GM23338 (cell line): ENCODE data around the gene ZBTB49. TPM values are rescaled to one million over a fixed set of nuclear protein-coding genes. Genes with fewer than 3 reads are reported as not detected.

Source experiments
- ATAC-seq: fragments of 200-7000 bp; cut with Tn5 transposase; 3 replicates; pipeline ENCODE4 v1.9.1; 2020
- DNase-seq: peaks from one replicate; pipeline ENCODE4 v3.0.0-alpha.2; 2015; ENCODE audit warnings: low spot score
- H2AFZ ChIP-seq: fragments of 200-600 bp; sonication (generic); 2 replicates; pipeline ENCODE4 v1.8.0; 2016; ENCODE audit warnings: antibody characterized with exemption, mild to moderate bottlenecking, moderate library complexity
- H3F3A ChIP-seq: fragments of 200-600 bp; sonication (generic); replicated peaks from 2 replicates; pipeline ENCODE4 v1.8.0; 2017; ENCODE audit warnings: antibody characterized with exemption, mixed run types, low read depth
- H3K27ac ChIP-seq: fragments of 200-600 bp; sonication (generic); 2 replicates; pipeline ENCODE4 v1.6.1; 2016; ENCODE audit warnings: low read depth
- H3K27me3 ChIP-seq: fragments of 200-600 bp; sonication (generic); 2 replicates; pipeline ENCODE4 v1.8.0; 2016; ENCODE audit warnings: mild to moderate bottlenecking, mixed run types, moderate library complexity; ENCODE audit not compliant: insufficient read depth
- H3K36me3 ChIP-seq: fragments of 200-600 bp; sonication (generic); 2 replicates; pipeline ENCODE4 v1.8.0; 2016; ENCODE audit warnings: mild to moderate bottlenecking; ENCODE audit not compliant: insufficient read depth
- H3K4me1 ChIP-seq: fragments of 200-600 bp; sonication (generic); 2 replicates; pipeline ENCODE4 v1.8.0; 2016; ENCODE audit warnings: mild to moderate bottlenecking, moderate library complexity; ENCODE audit not compliant: insufficient read depth
- H3K4me2 ChIP-seq: fragments of 200-600 bp; sonication (generic); 2 replicates; pipeline ENCODE4 v1.7.1; 2017; ENCODE audit warnings: mixed run types
- H3K4me3 ChIP-seq: fragments of 200-600 bp; sonication (generic); 2 replicates; pipeline ENCODE4 v1.6.1; 2016; ENCODE audit warnings: mixed run types
- H3K79me2 ChIP-seq: fragments of 200-600 bp; sonication (generic); replicated peaks from 2 replicates; pipeline ENCODE4 v1.8.0; 2017; ENCODE audit warnings: mild to moderate bottlenecking; ENCODE audit not compliant: insufficient read depth
- H3K9me2 ChIP-seq: fragments of 200-600 bp; sonication (generic); 2 replicates; pipeline ENCODE4 v1.8.0; 2017; ENCODE audit not compliant: insufficient read depth
- H4K20me1 ChIP-seq: fragments of 200-600 bp; sonication (generic); replicated peaks from 2 replicates; pipeline ENCODE4 v1.8.0; 2017; ENCODE audit warnings: mild to moderate bottlenecking; ENCODE audit not compliant: insufficient read depth
- H3K27ac Mint-ChIP-seq: 2 replicates; pipeline ENCODE4 v1.8.0; 2020; ENCODE audit warnings: inconsistent platforms, mild to moderate bottlenecking, moderate library complexity, mixed read lengths
- H3K27me3 Mint-ChIP-seq: 3 replicates; pipeline ENCODE4 v1.8.0; 2022; ENCODE audit warnings: low read depth, mild to moderate bottlenecking, moderate library complexity, mixed read lengths, inconsistent platforms; ENCODE audit not compliant: insufficient read depth, poor library complexity
- H3K36me3 Mint-ChIP-seq: 3 replicates; pipeline ENCODE4 v1.8.0; 2021; ENCODE audit warnings: low read depth, mild to moderate bottlenecking, inconsistent platforms, moderate library complexity, mixed read lengths
- H3K4me1 Mint-ChIP-seq: 3 replicates; pipeline ENCODE4 v1.8.0; 2020; ENCODE audit warnings: mild to moderate bottlenecking, inconsistent platforms, mixed read lengths
- H3K4me3 Mint-ChIP-seq: 3 replicates; pipeline ENCODE4 v1.8.0; 2021; ENCODE audit warnings: moderate library complexity, mild to moderate bottlenecking, inconsistent platforms, mixed read lengths
- H3K9me3 Mint-ChIP-seq: 3 replicates; pipeline ENCODE4 v1.8.0; 2020; ENCODE audit warnings: moderate library complexity, mild to moderate bottlenecking, inconsistent platforms, mixed read lengths
- CREB1 ChIP-seq: fragments of 250-450 bp; sonication (Bioruptor Pico); IDR thresholded peaks from 2 replicates; pipeline ENCODE4 v1.5.0; 2020; ENCODE audit warnings: low read depth, mild to moderate bottlenecking, moderate library complexity
- polyA plus RNA-seq: library from polyadenylated mRNA; unstranded; fragments of >200 nt; fragmentation: Nextera tagmentation; extraction: Ambion mirVana; gene quantifications from 2 replicates; pipeline ENCODE4 v1.2.1, GENCODE V29; 2016
- total RNA-seq: library from RNA; depleted of rRNA; stranded (reverse); fragments of >200 nt; shearing (Covaris generic); gene quantifications from 2 replicates; pipeline ENCODE4 v1.2.3, GENCODE V29; 2014
- TF ChIP-seq, protein P1 (sequence below), 2 experiments: fragments of 200-600 bp in 1 of 2; sonication (generic) in 1 of 2; conservative IDR thresholded peaks; 2 replicates each; pipeline versions ENCODE4 v1.5.1 to v1.6.1; 2016 to 2017; ENCODE audit warnings: antibody characterized with exemption in 2 of 2, low read depth in 2 of 2, mild to moderate bottlenecking in 2 of 2, moderate library complexity in 1 of 2
- TF ChIP-seq, protein P2 (sequence below): fragments of 250-450 bp; sonication (Bioruptor Pico); IDR thresholded peaks from 2 replicates; pipeline ENCODE4 v1.5.0; 2020; ENCODE audit warnings: mild to moderate bottlenecking, moderate library complexity

ZBTB49 gene
- total and polyA plus RNA-seq, 2 experiments from 2014 or later, result 4.1 to 6.0 TPM

DNA sequence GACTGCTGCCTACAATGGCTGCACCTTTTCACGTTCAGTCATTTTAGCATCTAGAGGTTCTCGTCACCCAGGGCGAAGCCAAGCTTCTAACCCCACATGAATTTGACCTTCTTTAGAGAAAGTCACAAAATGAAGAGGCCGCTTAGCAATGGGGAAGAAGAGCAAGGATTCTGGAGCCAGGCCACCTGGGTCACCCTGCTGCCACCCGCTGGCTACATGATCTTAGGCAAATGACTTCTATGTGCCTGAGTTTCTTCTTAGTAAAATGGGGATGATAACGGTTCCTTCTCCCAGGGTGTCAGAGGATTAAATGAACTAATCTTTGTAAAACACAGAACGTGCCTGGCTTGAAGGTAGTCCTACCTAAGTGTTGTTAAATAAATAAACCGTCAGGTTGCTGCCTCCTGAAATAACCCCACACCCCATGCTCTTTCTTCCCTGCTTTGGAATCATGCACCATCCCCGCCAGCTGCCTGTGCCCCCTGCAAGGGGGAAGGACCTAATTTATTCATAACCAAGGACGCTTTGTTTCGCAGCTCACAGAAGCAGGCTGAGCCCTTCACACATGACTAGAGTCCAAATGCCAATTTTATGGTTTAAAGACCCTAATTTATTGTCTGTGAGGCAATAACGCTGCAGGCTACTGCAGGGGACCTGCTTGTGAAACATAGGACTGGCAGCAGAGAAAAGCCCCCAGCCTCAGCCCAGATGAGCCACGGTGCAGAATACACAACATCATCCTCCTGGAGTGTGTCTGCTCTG is 68.2 kb downstream of the ZBTB49 start:
- ATAC-seq, result no peak; the same call in 2 of the 3 replicates
- H3K27ac ChIP-seq, result no peak overlapping the region
- no peak overlapping the region for H3K27ac Mint-ChIP-seq

More for the DNA sequence above, 68.2 kb downstream of the ZBTB49 start:
- TF ChIP-seq, protein P1, sequence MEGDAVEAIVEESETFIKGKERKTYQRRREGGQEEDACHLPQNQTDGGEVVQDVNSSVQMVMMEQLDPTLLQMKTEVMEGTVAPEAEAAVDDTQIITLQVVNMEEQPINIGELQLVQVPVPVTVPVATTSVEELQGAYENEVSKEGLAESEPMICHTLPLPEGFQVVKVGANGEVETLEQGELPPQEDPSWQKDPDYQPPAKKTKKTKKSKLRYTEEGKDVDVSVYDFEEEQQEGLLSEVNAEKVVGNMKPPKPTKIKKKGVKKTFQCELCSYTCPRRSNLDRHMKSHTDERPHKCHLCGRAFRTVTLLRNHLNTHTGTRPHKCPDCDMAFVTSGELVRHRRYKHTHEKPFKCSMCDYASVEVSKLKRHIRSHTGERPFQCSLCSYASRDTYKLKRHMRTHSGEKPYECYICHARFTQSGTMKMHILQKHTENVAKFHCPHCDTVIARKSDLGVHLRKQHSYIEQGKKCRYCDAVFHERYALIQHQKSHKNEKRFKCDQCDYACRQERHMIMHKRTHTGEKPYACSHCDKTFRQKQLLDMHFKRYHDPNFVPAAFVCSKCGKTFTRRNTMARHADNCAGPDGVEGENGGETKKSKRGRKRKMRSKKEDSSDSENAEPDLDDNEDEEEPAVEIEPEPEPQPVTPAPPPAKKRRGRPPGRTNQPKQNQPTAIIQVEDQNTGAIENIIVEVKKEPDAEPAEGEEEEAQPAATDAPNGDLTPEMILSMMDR (conservative IDR thresholded peaks at IDR 0.05; ENCODE audit: low read depth in 2 of 2), result peak in 1 of 2 experiments; percentile 38; a peak in 3 of 4 replicates
- TF ChIP-seq, protein P2, sequence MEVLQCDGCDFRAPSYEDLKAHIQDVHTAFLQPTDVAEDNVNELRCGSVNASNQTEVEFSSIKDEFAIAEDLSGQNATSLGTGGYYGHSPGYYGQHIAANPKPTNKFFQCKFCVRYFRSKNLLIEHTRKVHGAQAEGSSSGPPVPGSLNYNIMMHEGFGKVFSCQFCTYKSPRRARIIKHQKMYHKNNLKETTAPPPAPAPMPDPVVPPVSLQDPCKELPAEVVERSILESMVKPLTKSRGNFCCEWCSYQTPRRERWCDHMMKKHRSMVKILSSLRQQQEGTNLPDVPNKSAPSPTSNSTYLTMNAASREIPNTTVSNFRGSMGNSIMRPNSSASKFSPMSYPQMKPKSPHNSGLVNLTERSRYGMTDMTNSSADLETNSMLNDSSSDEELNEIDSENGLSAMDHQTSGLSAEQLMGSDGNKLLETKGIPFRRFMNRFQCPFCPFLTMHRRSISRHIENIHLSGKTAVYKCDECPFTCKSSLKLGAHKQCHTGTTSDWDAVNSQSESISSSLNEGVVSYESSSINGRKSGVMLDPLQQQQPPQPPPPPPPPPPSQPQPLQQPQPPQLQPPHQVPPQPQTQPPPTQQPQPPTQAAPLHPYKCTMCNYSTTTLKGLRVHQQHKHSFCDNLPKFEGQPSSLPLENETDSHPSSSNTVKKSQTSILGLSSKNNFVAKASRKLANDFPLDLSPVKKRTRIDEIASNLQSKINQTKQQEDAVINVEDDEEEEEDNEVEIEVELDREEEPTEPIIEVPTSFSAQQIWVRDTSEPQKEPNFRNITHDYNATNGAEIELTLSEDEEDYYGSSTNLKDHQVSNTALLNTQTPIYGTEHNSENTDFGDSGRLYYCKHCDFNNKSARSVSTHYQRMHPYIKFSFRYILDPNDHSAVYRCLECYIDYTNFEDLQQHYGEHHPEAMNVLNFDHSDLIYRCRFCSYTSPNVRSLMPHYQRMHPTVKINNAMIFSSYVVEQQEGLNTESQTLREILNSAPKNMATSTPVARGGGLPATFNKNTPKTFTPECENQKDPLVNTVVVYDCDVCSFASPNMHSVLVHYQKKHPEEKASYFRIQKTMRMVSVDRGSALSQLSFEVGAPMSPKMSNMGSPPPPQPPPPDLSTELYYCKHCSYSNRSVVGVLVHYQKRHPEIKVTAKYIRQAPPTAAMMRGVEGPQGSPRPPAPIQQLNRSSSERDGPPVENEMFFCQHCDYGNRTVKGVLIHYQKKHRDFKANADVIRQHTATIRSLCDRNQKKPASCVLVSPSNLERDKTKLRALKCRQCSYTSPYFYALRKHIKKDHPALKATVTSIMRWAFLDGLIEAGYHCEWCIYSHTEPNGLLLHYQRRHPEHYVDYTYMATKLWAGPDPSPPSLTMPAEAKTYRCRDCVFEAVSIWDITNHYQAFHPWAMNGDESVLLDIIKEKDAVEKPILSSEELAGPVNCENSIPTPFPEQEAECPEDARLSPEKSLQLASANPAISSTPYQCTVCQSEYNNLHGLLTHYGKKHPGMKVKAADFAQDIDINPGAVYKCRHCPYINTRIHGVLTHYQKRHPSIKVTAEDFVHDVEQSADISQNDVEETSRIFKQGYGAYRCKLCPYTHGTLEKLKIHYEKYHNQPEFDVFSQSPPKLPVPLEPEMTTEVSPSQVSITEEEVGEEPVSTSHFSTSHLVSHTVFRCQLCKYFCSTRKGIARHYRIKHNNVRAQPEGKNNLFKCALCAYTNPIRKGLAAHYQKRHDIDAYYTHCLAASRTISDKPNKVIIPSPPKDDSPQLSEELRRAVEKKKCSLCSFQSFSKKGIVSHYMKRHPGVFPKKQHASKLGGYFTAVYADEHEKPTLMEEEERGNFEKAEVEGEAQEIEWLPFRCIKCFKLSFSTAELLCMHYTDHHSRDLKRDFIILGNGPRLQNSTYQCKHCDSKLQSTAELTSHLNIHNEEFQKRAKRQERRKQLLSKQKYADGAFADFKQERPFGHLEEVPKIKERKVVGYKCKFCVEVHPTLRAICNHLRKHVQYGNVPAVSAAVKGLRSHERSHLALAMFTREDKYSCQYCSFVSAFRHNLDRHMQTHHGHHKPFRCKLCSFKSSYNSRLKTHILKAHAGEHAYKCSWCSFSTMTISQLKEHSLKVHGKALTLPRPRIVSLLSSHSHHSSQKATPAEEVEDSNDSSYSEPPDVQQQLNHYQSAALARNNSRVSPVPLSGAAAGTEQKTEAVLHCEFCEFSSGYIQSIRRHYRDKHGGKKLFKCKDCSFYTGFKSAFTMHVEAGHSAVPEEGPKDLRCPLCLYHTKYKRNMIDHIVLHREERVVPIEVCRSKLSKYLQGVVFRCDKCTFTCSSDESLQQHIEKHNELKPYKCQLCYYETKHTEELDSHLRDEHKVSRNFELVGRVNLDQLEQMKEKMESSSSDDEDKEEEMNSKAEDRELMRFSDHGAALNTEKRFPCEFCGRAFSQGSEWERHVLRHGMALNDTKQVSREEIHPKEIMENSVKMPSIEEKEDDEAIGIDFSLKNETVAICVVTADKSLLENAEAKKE (CRISPR knock-in tag), result no peak
- TF ChIP-seq CREB1, result no peak
- Mint-ChIP-seq H3K36me3 (no peaks in the 10 kb centered on the region), H3K4me3 (no peak overlapping the region), H3K4me1 (peaks cover 13% of the 10 kb centered on the region), H3K9me3 (peaks cover 3% of the 10 kb centered on the region; the same call in 2 of the 3 replicates), H3K27me3 (peaks cover 10% of the 10 kb centered on the region)
- Histone ChIP-seq H3K36me3 (no peaks in the 10 kb centered on the region), H4K20me1 (no peaks in the 10 kb centered on the region), H3K4me1 (no peaks in the 10 kb centered on the region; the same call in 1 of the 2 replicates), H2AFZ (no peak overlapping the region), H3K4me2 (no peak overlapping the region), H3K27me3 (no peaks in the 10 kb centered on the region), H3K9me2 (0 out of 2 replicates have a peak, but pooled peaks cover 4% of the 10 kb centered on the region), H3K4me3 (no peak overlapping the region), H3K79me2 (no peaks in the 10 kb centered on the region), H3F3A (no peaks in the 10 kb centered on the region)
- peak; percentile 13 for DNase-seq
